HG03565 (cell line): ENCODE data around the gene HEG1.

ENCODE experiments used
- ATAC-seq: cut with Tn5 transposase; IDR thresholded peaks from one replicate; pipeline ENCODE4 v1.9.1; 2021; ENCODE audit warnings: mild to moderate bottlenecking, moderate library complexity; ENCODE audit not compliant: unreplicated experiment

The HEG1 gene

GRCh38 chr3:125023833-125024555 lies 31.8 kb downstream of the HEG1 start:
- ATAC-seq: no peak

GRCh38 chr3:125022206-125022605 lies 33.6 kb downstream of the HEG1 start:
- ATAC-seq: no peak

GRCh38 chr3:125019271-125019670 lies 36.5 kb downstream of the HEG1 start:
- ATAC-seq: no peak

GRCh38 chr3:125017406-125017805 lies 38.4 kb downstream of the HEG1 start:
- ATAC-seq: no peak

- ATAC-seq: no peak
Observed at GRCh38 chr3:125014570-125015179, 41.1 kb downstream of the HEG1 start.

- ATAC-seq: no peak
Observed at GRCh38 chr3:125013095-125013494, 42.7 kb downstream of the HEG1 start.

- ATAC-seq: no peak
Observed at GRCh38 chr3:125011941-125012340, 43.9 kb downstream of the HEG1 start.

- ATAC-seq: no peak
Observed at GRCh38 chr3:125010393-125010792, 45.4 kb downstream of the HEG1 start.

- no peak for ATAC-seq
Observed at GRCh38 chr3:125008766-125009165, 47.0 kb downstream of the HEG1 start.

- no peak for ATAC-seq
Observed at GRCh38 chr3:125006291-125006731, 49.5 kb downstream of the HEG1 start.

- no peak for ATAC-seq
Observed at GRCh38 chr3:125005676-125006075, 50.1 kb downstream of the HEG1 start.

GRCh38 chr3:125005222-125005621 lies 50.6 kb downstream of the HEG1 start:
- no peak for ATAC-seq

GRCh38 chr3:125003859-125004595 lies 51.8 kb downstream of the HEG1 start:
- ATAC-seq: no peak

- ATAC-seq: no peak
Observed at GRCh38 chr3:125003369-125003853, 52.4 kb downstream of the HEG1 start.

GRCh38 chr3:125002414-125003368 lies 53.1 kb downstream of the HEG1 start:
- ATAC-seq: no peak

GRCh38 chr3:125001557-125002413 lies 54.0 kb downstream of the HEG1 start:
- no peak for ATAC-seq

- no peak for ATAC-seq
Observed at GRCh38 chr3:125000661-125001060, 55.1 kb downstream of the HEG1 start.

- no peak for ATAC-seq
Observed at GRCh38 chr3:124999897-125000435, 55.8 kb downstream of the HEG1 start.

GRCh38 chr3:124999317-124999716 lies 56.5 kb downstream of the HEG1 start:
- no peak for ATAC-seq
